ENCODE data around the gene PPEF2.

The PPEF2 gene

DNA sequence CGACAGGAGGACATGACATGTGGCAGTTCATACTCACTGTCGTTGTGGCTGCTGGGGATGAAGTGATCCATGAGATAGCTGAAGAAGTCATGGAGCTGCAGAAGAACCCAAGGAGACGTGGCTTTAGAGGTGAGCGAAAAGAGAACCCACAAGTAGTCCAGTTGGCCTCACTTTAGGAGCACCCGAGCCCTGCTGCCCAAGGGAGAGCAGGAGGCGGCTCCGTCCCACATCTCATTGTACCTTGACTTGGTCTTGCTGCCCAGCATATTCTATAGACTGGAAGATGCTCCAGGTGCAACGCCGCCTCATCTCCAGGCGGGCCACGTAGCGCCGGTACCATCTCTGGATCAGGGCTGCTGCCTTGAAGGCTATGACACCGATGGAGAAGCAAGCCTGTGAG is 10.6 kb downstream of the PPEF2 start:
- DNase-seq = no peak
- Mint-ChIP-seq H3K4me1 (no peaks in the 10 kb centered on the region), H3K27ac (no peak overlapping the region), H3K27me3 (ENCODE audit: low read depth, poor library complexity) (peaks cover 10% of the 10 kb centered on the region), H3K36me3 (ENCODE audit: low read depth) (no peaks in the 10 kb centered on the region), H3K4me3 (no peak overlapping the region), H3K9me3 (peaks cover 3% of the 10 kb centered on the region)
- TF ChIP-seq, protein P1, sequence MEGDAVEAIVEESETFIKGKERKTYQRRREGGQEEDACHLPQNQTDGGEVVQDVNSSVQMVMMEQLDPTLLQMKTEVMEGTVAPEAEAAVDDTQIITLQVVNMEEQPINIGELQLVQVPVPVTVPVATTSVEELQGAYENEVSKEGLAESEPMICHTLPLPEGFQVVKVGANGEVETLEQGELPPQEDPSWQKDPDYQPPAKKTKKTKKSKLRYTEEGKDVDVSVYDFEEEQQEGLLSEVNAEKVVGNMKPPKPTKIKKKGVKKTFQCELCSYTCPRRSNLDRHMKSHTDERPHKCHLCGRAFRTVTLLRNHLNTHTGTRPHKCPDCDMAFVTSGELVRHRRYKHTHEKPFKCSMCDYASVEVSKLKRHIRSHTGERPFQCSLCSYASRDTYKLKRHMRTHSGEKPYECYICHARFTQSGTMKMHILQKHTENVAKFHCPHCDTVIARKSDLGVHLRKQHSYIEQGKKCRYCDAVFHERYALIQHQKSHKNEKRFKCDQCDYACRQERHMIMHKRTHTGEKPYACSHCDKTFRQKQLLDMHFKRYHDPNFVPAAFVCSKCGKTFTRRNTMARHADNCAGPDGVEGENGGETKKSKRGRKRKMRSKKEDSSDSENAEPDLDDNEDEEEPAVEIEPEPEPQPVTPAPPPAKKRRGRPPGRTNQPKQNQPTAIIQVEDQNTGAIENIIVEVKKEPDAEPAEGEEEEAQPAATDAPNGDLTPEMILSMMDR (IDR thresholded peaks at IDR 0.05) = no peak

DNA sequence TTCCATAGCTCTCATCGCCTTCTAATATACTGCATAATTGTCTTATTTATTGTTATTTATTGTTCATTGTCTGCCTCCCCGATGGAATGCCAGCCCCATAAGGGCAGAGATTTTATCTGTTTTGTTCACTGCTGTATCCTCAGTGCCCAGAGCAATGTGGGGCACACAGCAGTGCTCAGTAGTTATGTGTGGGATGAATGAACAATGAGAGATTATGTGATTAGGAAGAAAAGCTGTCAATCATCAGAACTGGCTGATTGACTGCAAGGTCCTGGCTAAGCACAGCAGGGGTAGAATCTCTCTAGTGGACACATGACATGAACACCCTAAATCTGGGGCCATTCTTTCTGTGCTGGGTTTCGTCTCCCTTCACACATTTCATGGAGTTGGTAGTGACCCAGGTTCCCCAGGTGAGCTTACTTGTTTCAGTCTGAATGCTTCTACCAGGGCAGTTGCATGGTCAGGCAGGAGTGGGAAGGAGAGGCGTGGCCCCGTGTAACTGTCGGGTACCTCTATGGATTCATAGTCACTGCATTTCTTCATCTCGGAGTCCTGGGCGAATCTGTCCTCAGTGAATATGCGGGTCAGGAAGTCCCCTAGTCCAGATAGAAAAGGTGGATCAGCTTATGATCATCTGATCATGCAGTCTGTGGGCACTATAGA is 12.6 kb downstream of the PPEF2 start:
- peaks cover 10% of the 10 kb centered on the region for H3K27me3 Mint-ChIP-seq (ENCODE audit: low read depth, poor library complexity)
- no peaks in the 10 kb centered on the region for H3K4me1 Mint-ChIP-seq
- DNase-seq = no peak
- no peaks in the 10 kb centered on the region for H3K9me3 Mint-ChIP-seq
- H3K27ac Mint-ChIP-seq = no peak overlapping the region
- TF ChIP-seq, protein P1 (IDR thresholded peaks at IDR 0.05) = no peak
- H3K4me3 Mint-ChIP-seq = no peak overlapping the region
- H3K36me3 Mint-ChIP-seq (ENCODE audit: low read depth) = no peaks in the 10 kb centered on the region

DNA sequence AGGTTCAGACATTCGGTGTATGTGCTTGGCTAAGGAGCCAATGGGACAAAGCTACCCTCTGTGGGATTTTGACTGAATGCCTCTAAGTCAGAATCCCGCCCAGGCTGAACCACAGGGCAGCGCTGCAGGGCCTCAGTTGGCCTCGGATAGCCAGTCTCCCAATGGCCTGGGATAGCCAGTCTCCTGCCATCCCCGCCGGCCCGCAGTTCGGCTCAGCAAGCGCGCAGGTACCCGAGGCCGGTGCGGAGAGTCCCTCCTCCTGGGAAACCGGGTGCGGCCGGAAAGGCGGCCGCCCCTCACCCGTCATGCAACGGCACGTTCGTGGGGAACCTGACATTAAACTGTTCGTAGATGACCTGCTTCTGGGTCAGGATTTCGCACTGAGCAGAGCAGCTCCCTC is 16.1 kb downstream of the PPEF2 start:
- Mint-ChIP-seq H3K36me3 (ENCODE audit: low read depth) (no peaks in the 10 kb centered on the region), H3K4me1 (no peaks in the 10 kb centered on the region), H3K27me3 (ENCODE audit: low read depth, poor library complexity) (peaks cover 10% of the 10 kb centered on the region), H3K4me3 (no peak overlapping the region), H3K9me3 (no peaks in the 10 kb centered on the region), H3K27ac (no peak overlapping the region)
- TF ChIP-seq, protein P1 (IDR thresholded peaks at IDR 0.05) = no peak
- DNase-seq = no peak

DNA sequence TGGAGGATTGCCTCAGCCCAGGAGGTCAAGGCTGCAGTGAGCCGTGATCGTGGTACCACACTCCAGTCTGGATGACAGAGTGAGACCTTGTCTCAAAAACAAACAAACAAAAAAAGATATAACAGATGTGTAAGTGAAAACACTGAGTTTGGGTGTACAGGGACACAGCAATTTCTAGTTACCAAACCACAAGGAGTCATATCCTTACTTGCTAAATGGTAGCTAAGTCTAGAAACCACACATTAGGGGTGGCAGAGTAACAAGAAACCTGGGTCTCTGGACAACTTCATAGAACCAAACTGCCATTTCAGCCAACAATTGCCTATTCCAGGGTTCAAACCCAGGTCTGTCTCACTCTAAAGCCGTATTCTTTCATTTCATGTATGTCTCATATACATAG is 20.8 kb downstream of the PPEF2 start:
- H3K9me3 Mint-ChIP-seq = no peaks in the 10 kb centered on the region
- TF ChIP-seq, protein P1 (IDR thresholded peaks at IDR 0.05) = no peak
- H3K4me3 Mint-ChIP-seq = no peak overlapping the region
- DNase-seq = no peak
- no peaks in the 10 kb centered on the region for H3K36me3 Mint-ChIP-seq (ENCODE audit: low read depth)
- no peaks in the 10 kb centered on the region for H3K4me1 Mint-ChIP-seq
- H3K27me3 Mint-ChIP-seq (ENCODE audit: low read depth, poor library complexity) = peaks cover 16% of the 10 kb centered on the region
- no peak overlapping the region for H3K27ac Mint-ChIP-seq

DNA sequence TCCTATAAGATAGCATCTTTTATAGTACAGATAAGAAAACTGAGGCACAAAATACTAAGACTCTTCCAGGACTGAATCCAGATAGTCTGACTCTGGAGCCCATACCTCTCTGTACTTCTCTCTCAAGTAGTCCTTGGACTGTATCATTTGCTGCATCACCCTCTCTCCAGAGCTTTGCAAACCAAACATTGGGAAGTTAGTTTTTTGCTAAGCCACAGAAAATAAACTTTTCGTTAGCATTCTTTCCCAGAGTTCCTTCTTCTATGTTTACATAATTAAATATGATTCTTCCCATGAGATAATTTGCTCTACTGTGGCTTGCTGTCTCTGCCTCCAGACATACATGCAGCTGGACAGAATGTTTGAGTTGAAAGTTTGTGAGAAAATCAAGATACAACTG is 22.0 kb downstream of the PPEF2 start:
- peaks cover 19% of the 10 kb centered on the region for H3K27me3 Mint-ChIP-seq (ENCODE audit: low read depth, poor library complexity)
- no peaks in the 10 kb centered on the region for H3K4me1 Mint-ChIP-seq
- TF ChIP-seq, protein P1 (IDR thresholded peaks at IDR 0.05) = no peak
- DNase-seq = no peak
- no peak overlapping the region for H3K4me3 Mint-ChIP-seq
- no peaks in the 10 kb centered on the region for H3K36me3 Mint-ChIP-seq (ENCODE audit: low read depth)
- H3K9me3 Mint-ChIP-seq = no peaks in the 10 kb centered on the region
- H3K27ac Mint-ChIP-seq = no peak overlapping the region

DNA sequence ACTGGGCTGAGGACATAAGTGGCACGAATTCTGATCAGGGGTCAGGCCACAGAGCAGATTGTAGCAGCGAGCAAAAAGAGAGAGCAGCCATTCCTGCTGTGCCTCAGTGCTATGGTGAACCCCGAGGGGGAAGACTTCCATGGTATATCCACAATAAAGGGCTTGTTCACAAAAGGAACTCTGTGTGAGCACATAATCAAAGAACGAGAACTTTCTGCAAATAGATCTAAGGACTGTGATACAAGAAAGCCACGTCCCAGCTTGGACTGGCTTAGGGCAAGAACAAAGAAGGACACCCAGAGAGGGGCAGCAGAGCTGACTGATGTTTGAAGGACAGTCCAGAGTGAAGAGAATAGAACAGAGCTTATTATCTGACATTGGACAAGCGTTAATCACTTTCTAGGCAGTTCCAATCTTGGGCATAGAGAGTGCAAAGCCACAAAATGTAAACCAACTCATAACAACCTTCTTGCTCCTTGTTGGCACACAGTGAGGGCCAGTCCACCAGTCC is 24.0 kb downstream of the PPEF2 start:
- TF ChIP-seq, protein P1 (IDR thresholded peaks at IDR 0.05) = no peak
- H3K4me3 Mint-ChIP-seq = no peak overlapping the region
- peaks cover 24% of the 10 kb centered on the region for H3K27me3 Mint-ChIP-seq (ENCODE audit: low read depth, poor library complexity)
- H3K36me3 Mint-ChIP-seq (ENCODE audit: low read depth) = no peaks in the 10 kb centered on the region
- no peaks in the 10 kb centered on the region for H3K4me1 Mint-ChIP-seq
- H3K9me3 Mint-ChIP-seq = no peaks in the 10 kb centered on the region
- H3K27ac Mint-ChIP-seq = no peak overlapping the region
- no peak for DNase-seq
